Stimulated activated CD8-positive, alpha-beta memory T cell treated with anti-CD3 and anti-CD28 coated beads, Interleukin-15, amount 100 ng/mL, for 1 hour (primary cell): ENCODE results near the gene PPFIA3.
"Not testable (repeated sequence)": the region's sequence is repeated elsewhere in the genome, so short reads cannot be mapped to it uniquely, and the experiment has no call there.

Experiments used
- DNase-seq: peaks from one replicate; pipeline ENCODE4 v3.0.0-alpha.2; 2020; ENCODE audit warnings: low read depth

PPFIA3 gene

GRCh38 chr19:49125025-49125731 lies 5.8 kb downstream of the PPFIA3 start:
- no peak for DNase-seq

- no peak for DNase-seq
Measured at GRCh38 chr19:49126575-49126974, 7.2 kb downstream of the PPFIA3 start.

- DNase-seq = not testable (repeated sequence)
Measured at GRCh38 chr19:49127225-49127624, 7.9 kb downstream of the PPFIA3 start.

GRCh38 chr19:49127674-49128544 lies 8.6 kb downstream of the PPFIA3 start:
- peak; percentile 89 for DNase-seq

GRCh38 chr19:49128545-49129237 lies 9.3 kb downstream of the PPFIA3 start:
- DNase-seq = no peak

- no peak for DNase-seq
Measured at GRCh38 chr19:49129238-49129583, 9.9 kb downstream of the PPFIA3 start.

GRCh38 chr19:49130325-49130724 lies 11.0 kb downstream of the PPFIA3 start:
- no peak for DNase-seq

- DNase-seq = no peak
Measured at GRCh38 chr19:49132974-49133609, 13.7 kb downstream of the PPFIA3 start.

GRCh38 chr19:49133621-49134454 lies 14.5 kb downstream of the PPFIA3 start:
- DNase-seq = no peak

GRCh38 chr19:49135686-49136085 lies 16.3 kb downstream of the PPFIA3 start:
- DNase-seq = no peak

GRCh38 chr19:49136771-49137171 lies 17.4 kb downstream of the PPFIA3 start:
- no peak for DNase-seq

- DNase-seq = no peak
Measured at GRCh38 chr19:49140951-49141350, 21.6 kb downstream of the PPFIA3 start.

GRCh38 chr19:49141352-49141751 lies 22.0 kb downstream of the PPFIA3 start:
- DNase-seq = no peak

- DNase-seq = peak; percentile 37
Measured at GRCh38 chr19:49142866-49143335, 23.6 kb downstream of the PPFIA3 start.

GRCh38 chr19:49145573-49146407 lies 26.4 kb downstream of the PPFIA3 start:
- DNase-seq = peak; percentile 61

GRCh38 chr19:49146408-49146770 lies 27.0 kb downstream of the PPFIA3 start:
- DNase-seq = not testable (repeated sequence)

GRCh38 chr19:49148044-49148682 lies 28.8 kb downstream of the PPFIA3 start:
- no peak for DNase-seq

- peak; percentile 54 for DNase-seq
Measured at GRCh38 chr19:49148784-49149651, 29.7 kb downstream of the PPFIA3 start.

- DNase-seq = no peak
Measured at GRCh38 chr19:49149652-49150105, 30.3 kb downstream of the PPFIA3 start.
